ENCODE data around the gene NEAT1. TPM values are rescaled to one million over a fixed set of nuclear protein-coding genes. Genes with fewer than 3 reads are reported as not detected.

NEAT1 gene
- 100 to 1,000 TPM; 136 to 155 TPM for total RNA-seq

- peak within 1 kb of the TSS; percentile 100 for H3K4me3 Mint-ChIP-seq
- H3K27ac Mint-ChIP-seq = peak within 1 kb of the TSS; percentile 99
- H3K27me3 Mint-ChIP-seq = peaks cover 28% of the 10 kb centered on the region
- H3K4me1 Mint-ChIP-seq = peaks cover 67% of the 10 kb centered on the region
- peaks cover 60% of the 10 kb centered on the region for H3K36me3 Mint-ChIP-seq
- peaks cover 5% of the 10 kb centered on the region for H3K9me3 Mint-ChIP-seq
- DNase-seq = peak; percentile 93
Observed at GRCh38 chr11:65422633-65423515, at the start of gene NEAT1. Gene NEAT1, plus strand, starts transcription at chr11:65422798.

GRCh38 chr11:65373839-65374580 is 48.6 kb upstream of the NEAT1 start:
- Mint-ChIP-seq H3K36me3 (no peaks in the 10 kb centered on the region), H3K27ac (no peak overlapping the region), H3K4me3 (no peak overlapping the region), H3K4me1 (no peaks in the 10 kb centered on the region), H3K9me3 (no peaks in the 10 kb centered on the region), H3K27me3 (no peaks in the 10 kb centered on the region)
- DNase-seq = no peak

GRCh38 chr11:65375012-65375411 is 47.6 kb upstream of the NEAT1 start:
- Mint-ChIP-seq H3K27ac (no peak overlapping the region), H3K36me3 (no peaks in the 10 kb centered on the region), H3K27me3 (no peaks in the 10 kb centered on the region), H3K4me1 (peaks cover 1% of the 10 kb centered on the region), H3K4me3 (no peak overlapping the region), H3K9me3 (no peaks in the 10 kb centered on the region)
- no peak for DNase-seq

GRCh38 chr11:65376138-65376713 is 46.4 kb upstream of the NEAT1 start:
- Mint-ChIP-seq H3K27ac (no peak overlapping the region), H3K4me3 (no peak overlapping the region), H3K4me1 (peaks cover 11% of the 10 kb centered on the region), H3K36me3 (no peaks in the 10 kb centered on the region), H3K9me3 (no peaks in the 10 kb centered on the region), H3K27me3 (no peaks in the 10 kb centered on the region)
- DNase-seq = no peak

GRCh38 chr11:65377036-65377435 is 45.6 kb upstream of the NEAT1 start:
- DNase-seq = no peak
- Mint-ChIP-seq H3K27me3 (no peaks in the 10 kb centered on the region), H3K9me3 (no peaks in the 10 kb centered on the region), H3K4me3 (no peak overlapping the region), H3K36me3 (no peaks in the 10 kb centered on the region), H3K4me1 (peaks cover 12% of the 10 kb centered on the region), H3K27ac (no peak overlapping the region)

GRCh38 chr11:65377777-65378176 is 44.8 kb upstream of the NEAT1 start:
- Mint-ChIP-seq H3K36me3 (no peaks in the 10 kb centered on the region), H3K27ac (no peak overlapping the region), H3K4me1 (peaks cover 17% of the 10 kb centered on the region), H3K9me3 (no peaks in the 10 kb centered on the region), H3K4me3 (no peak overlapping the region), H3K27me3 (no peaks in the 10 kb centered on the region)
- no peak for DNase-seq

GRCh38 chr11:65378208-65378927 is 44.2 kb upstream of the NEAT1 start:
- Mint-ChIP-seq H3K4me1 (peaks cover 23% of the 10 kb centered on the region), H3K27ac (no peak overlapping the region), H3K27me3 (no peaks in the 10 kb centered on the region), H3K9me3 (no peaks in the 10 kb centered on the region), H3K36me3 (no peaks in the 10 kb centered on the region), H3K4me3 (no peak overlapping the region)
- no peak for DNase-seq

- Mint-ChIP-seq H3K27ac (no peak overlapping the region), H3K4me1 (peaks cover 28% of the 10 kb centered on the region), H3K4me3 (no peak overlapping the region), H3K9me3 (no peaks in the 10 kb centered on the region), H3K27me3 (no peaks in the 10 kb centered on the region), H3K36me3 (no peaks in the 10 kb centered on the region)
- DNase-seq = no peak
Observed at GRCh38 chr11:65378928-65379638, 43.5 kb upstream of the NEAT1 start.

- Mint-ChIP-seq H3K4me3 (peak overlapping the region; percentile 43), H3K36me3 (no peaks in the 10 kb centered on the region), H3K4me1 (peaks cover 36% of the 10 kb centered on the region), H3K27ac (peak overlapping the region; percentile 65), H3K9me3 (no peaks in the 10 kb centered on the region), H3K27me3 (no peaks in the 10 kb centered on the region)
- DNase-seq = no peak
Observed at GRCh38 chr11:65379698-65380459, 42.7 kb upstream of the NEAT1 start.

- Mint-ChIP-seq H3K36me3 (no peaks in the 10 kb centered on the region), H3K4me1 (peaks cover 43% of the 10 kb centered on the region), H3K27me3 (no peaks in the 10 kb centered on the region), H3K9me3 (no peaks in the 10 kb centered on the region), H3K27ac (peak overlapping the region; percentile 99), H3K4me3 (peak overlapping the region; percentile 87)
- no peak for DNase-seq
Observed at GRCh38 chr11:65380460-65381119, 42.0 kb upstream of the NEAT1 start.

- peaks cover 50% of the 10 kb centered on the region for H3K4me1 Mint-ChIP-seq
- no peaks in the 10 kb centered on the region for H3K27me3 Mint-ChIP-seq
- H3K27ac Mint-ChIP-seq = peak overlapping the region; percentile 99
- H3K9me3 Mint-ChIP-seq = no peaks in the 10 kb centered on the region
- peak overlapping the region; percentile 87 for H3K4me3 Mint-ChIP-seq
- no peaks in the 10 kb centered on the region for H3K36me3 Mint-ChIP-seq
- no peak for DNase-seq
Observed at GRCh38 chr11:65381716-65382032, 40.9 kb upstream of the NEAT1 start.

- no peaks in the 10 kb centered on the region for H3K9me3 Mint-ChIP-seq
- peak; percentile 95 for DNase-seq
- no peaks in the 10 kb centered on the region for H3K36me3 Mint-ChIP-seq
- H3K4me1 Mint-ChIP-seq = peaks cover 50% of the 10 kb centered on the region
- H3K27me3 Mint-ChIP-seq = no peaks in the 10 kb centered on the region
- H3K4me3 Mint-ChIP-seq = peak within 1 kb of the TSS; percentile 87
- H3K27ac Mint-ChIP-seq = peak within 1 kb of the TSS; percentile 99
Observed at GRCh38 chr11:65382033-65382803, 40.4 kb upstream of the NEAT1 start, which contains the start of gene SLC25A45. Gene SLC25A45, minus strand, starts transcription at chr11:65382646. Its CDS starts 695 bp downstream, at chr11:65381951.

Measured in activated naive CD8-positive, alpha-beta T cell treated with anti-CD3 and anti-CD28 coated beads for 36 hours (primary cell).